ENCODE results near the gene CXXC5.

DNA sequence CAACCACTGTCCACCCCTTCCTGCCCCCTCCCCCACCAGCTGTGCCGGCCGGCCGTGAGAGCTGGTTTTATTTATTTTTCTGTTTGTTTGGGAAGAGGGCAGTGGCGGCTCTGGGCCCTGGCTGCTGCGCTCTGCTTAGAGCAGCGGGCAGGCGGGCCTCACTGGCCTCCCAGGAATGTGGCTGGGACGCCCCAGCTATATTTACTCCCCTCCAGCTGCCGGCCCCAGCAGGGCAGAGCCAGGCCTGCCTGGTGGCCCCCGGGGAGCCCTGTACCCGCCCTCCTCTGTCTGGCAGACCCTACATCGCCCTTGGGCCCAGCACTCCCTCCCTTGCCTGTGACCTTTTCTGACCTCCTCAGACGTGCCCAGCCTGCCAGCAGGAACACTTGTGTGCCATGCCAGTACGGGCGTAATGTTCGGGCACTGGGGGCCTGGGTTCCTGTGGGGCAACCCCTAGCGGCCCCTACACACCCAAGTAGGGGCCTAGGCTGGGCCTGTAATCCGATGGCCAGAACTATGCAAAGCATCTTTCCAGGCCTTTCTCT is 7.7 kb downstream of the CXXC5 start:
- TF ChIP-seq, protein P1, sequence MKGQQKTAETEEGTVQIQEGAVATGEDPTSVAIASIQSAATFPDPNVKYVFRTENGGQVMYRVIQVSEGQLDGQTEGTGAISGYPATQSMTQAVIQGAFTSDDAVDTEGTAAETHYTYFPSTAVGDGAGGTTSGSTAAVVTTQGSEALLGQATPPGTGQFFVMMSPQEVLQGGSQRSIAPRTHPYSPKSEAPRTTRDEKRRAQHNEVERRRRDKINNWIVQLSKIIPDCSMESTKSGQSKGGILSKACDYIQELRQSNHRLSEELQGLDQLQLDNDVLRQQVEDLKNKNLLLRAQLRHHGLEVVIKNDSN (CRISPR knock-in tag; IDR thresholded peaks at IDR 0.05) = no peak
- TF ChIP-seq TAF1 (IDR thresholded peaks at IDR 0.05; ENCODE audit: control insufficient read depth, extremely low read depth, insufficient read depth, low read length, severe bottlenecking) (no peak), ELF4 (CRISPR knock-in tag; IDR thresholded peaks at IDR 0.05) (no peak), RAD21 (CRISPR knock-in tag; conservative IDR thresholded peaks at IDR 0.05 in 1 of 2, IDR thresholded peaks at IDR 0.05 in 1 of 2) (no peak), ZNF174 (CRISPR knock-in tag; IDR thresholded peaks at IDR 0.05) (no peak), SIN3A (IDR thresholded peaks at IDR 0.05; ENCODE audit: borderline replicate concordance in 2 of 2, control insufficient read depth in 1 of 2, low read depth in 2 of 2, low read length in 2 of 2) (no peak), ZSCAN32 (CRISPR knock-in tag; IDR thresholded peaks at IDR 0.05) (no peak), ZNF121 (CRISPR knock-in tag; conservative IDR thresholded peaks at IDR 0.05) (no peak), MTA1 (IDR thresholded peaks at IDR 0.05; ENCODE audit: borderline replicate concordance) (no peak), HMG20B (CRISPR knock-in tag; IDR thresholded peaks at IDR 0.05) (no peak)
- TF ChIP-seq, protein P2, sequence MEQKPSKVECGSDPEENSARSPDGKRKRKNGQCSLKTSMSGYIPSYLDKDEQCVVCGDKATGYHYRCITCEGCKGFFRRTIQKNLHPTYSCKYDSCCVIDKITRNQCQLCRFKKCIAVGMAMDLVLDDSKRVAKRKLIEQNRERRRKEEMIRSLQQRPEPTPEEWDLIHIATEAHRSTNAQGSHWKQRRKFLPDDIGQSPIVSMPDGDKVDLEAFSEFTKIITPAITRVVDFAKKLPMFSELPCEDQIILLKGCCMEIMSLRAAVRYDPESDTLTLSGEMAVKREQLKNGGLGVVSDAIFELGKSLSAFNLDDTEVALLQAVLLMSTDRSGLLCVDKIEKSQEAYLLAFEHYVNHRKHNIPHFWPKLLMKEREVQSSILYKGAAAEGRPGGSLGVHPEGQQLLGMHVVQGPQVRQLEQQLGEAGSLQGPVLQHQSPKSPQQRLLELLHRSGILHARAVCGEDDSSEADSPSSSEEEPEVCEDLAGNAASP (IDR thresholded peaks at IDR 0.05) = no peak
- TF ChIP-seq, protein P3, sequence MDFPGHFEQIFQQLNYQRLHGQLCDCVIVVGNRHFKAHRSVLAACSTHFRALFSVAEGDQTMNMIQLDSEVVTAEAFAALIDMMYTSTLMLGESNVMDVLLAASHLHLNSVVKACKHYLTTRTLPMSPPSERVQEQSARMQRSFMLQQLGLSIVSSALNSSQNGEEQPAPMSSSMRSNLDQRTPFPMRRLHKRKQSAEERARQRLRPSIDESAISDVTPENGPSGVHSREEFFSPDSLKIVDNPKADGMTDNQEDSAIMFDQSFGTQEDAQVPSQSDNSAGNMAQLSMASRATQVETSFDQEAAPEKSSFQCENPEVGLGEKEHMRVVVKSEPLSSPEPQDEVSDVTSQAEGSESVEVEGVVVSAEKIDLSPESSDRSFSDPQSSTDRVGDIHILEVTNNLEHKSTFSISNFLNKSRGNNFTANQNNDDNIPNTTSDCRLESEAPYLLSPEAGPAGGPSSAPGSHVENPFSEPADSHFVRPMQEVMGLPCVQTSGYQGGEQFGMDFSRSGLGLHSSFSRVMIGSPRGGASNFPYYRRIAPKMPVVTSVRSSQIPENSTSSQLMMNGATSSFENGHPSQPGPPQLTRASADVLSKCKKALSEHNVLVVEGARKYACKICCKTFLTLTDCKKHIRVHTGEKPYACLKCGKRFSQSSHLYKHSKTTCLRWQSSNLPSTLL (IDR thresholded peaks at IDR 0.05) = no peak
- TF ChIP-seq, protein P4, sequence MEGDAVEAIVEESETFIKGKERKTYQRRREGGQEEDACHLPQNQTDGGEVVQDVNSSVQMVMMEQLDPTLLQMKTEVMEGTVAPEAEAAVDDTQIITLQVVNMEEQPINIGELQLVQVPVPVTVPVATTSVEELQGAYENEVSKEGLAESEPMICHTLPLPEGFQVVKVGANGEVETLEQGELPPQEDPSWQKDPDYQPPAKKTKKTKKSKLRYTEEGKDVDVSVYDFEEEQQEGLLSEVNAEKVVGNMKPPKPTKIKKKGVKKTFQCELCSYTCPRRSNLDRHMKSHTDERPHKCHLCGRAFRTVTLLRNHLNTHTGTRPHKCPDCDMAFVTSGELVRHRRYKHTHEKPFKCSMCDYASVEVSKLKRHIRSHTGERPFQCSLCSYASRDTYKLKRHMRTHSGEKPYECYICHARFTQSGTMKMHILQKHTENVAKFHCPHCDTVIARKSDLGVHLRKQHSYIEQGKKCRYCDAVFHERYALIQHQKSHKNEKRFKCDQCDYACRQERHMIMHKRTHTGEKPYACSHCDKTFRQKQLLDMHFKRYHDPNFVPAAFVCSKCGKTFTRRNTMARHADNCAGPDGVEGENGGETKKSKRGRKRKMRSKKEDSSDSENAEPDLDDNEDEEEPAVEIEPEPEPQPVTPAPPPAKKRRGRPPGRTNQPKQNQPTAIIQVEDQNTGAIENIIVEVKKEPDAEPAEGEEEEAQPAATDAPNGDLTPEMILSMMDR (IDR thresholded peaks at IDR 0.05 in 2 of 3, conservative IDR thresholded peaks at IDR 0.05 in 1 of 3; ENCODE audit: insufficient read depth in 2 of 3, low read depth in 1 of 3, low read length in 3 of 3) = no peak

Data from K562 (cell line).